ENCODE measurements around the gene SOX21.

GRCh38 chr13:94711561-94712286 is 621 bp downstream of the SOX21 start:
- no peak for TF ChIP-seq CTCF (conservative IDR thresholded peaks at IDR 0.05; ENCODE audit: low read depth in 2 of 2)
- TF ChIP-seq POLR2AphosphoS5 (IDR thresholded peaks at IDR 0.05; ENCODE audit: low read depth): no peak
- TF ChIP-seq REST (IDR thresholded peaks at IDR 0.05; ENCODE audit: unreplicated experiment): no peak
- peak; percentile 67 for TF ChIP-seq EZH2 (IDR thresholded peaks at IDR 0.05; ENCODE audit: low read depth, unreplicated experiment)
- peak; percentile 68 for TF ChIP-seq EZH2phosphoT487 (IDR thresholded peaks at IDR 0.05; ENCODE audit: unreplicated experiment)
- no peak for TF ChIP-seq NANOG (IDR thresholded peaks at IDR 0.05; ENCODE audit: borderline replicate concordance)
- no peak for TF ChIP-seq JUNB (IDR thresholded peaks at IDR 0.05; ENCODE audit: unreplicated experiment)
- TF ChIP-seq ZNF114 (CRISPR knock-in tag; IDR thresholded peaks at IDR 0.05): no peak
- no peak for TF ChIP-seq CREB1 (CRISPR knock-in tag; IDR thresholded peaks at IDR 0.05; ENCODE audit: low read depth)
- TF ChIP-seq STAT1 (IDR thresholded peaks at IDR 0.05; ENCODE audit: unreplicated experiment): no peak
- no peak for TF ChIP-seq ETS1 (IDR thresholded peaks at IDR 0.05)

Measured in GM23338 (cell line).